ENCODE data around the gene SMYD3. TPM values are rescaled to one million over a fixed set of nuclear protein-coding genes. Genes with fewer than 3 reads are reported as not detected.

SMYD3 gene
- total RNA-seq, 1 donor from 2014 or later: 23.8 TPM

- TF ChIP-seq, protein P1, sequence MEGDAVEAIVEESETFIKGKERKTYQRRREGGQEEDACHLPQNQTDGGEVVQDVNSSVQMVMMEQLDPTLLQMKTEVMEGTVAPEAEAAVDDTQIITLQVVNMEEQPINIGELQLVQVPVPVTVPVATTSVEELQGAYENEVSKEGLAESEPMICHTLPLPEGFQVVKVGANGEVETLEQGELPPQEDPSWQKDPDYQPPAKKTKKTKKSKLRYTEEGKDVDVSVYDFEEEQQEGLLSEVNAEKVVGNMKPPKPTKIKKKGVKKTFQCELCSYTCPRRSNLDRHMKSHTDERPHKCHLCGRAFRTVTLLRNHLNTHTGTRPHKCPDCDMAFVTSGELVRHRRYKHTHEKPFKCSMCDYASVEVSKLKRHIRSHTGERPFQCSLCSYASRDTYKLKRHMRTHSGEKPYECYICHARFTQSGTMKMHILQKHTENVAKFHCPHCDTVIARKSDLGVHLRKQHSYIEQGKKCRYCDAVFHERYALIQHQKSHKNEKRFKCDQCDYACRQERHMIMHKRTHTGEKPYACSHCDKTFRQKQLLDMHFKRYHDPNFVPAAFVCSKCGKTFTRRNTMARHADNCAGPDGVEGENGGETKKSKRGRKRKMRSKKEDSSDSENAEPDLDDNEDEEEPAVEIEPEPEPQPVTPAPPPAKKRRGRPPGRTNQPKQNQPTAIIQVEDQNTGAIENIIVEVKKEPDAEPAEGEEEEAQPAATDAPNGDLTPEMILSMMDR (conservative IDR thresholded peaks at IDR 0.05; ENCODE audit: low read depth, low read length): no peak
- H3K4me3 ChIP-seq (ENCODE audit: low read depth, low read length): no peak overlapping the region
- DNase-seq (ENCODE audit: low read depth): no peak
These were observed 294.0 kb downstream of the SMYD3 start for GRCh38 chr1:246213036-246213435.

DNA sequence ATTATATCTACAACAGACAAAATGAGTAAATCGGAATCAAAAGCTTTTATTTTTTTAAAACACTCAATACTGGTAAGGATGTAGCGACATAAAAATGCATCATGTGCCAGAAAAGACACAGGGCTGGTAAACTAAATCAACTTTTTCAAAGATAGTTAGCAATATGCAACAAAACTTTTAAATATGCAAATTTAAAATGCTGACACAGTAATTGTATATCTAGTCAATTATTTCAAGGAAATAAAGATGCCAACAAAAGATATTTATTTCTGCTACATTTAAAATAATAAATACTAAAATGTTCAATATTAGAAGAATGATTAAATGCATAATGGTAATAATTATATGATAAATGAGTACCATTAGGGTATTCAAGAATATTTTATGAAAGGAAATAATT lies 295.1 kb downstream of the SMYD3 start:
- no peak overlapping the region for H3K4me3 ChIP-seq (ENCODE audit: low read depth, low read length)
- no peak for DNase-seq (ENCODE audit: low read depth)
- TF ChIP-seq, protein P1 (conservative IDR thresholded peaks at IDR 0.05; ENCODE audit: low read depth, low read length): no peak

DNA sequence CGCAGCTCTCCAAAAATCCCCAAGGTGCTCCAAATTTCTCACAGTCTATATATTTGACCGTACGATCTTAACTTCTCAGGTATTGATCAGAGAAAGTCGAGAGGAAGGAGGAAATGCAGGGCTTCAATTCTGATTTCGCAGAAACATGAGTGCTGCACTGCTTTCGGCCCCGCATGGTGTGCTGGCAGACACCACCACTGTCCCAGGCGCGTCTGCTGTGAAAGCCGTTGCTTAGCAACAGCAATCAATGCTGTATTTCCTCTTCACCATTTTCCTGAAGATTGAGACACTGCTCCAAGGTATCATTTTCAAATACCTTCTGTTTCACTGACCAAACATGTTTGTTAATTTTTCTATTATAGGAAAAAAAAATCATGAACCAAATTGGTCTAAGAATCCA lies 296.3 kb downstream of the SMYD3 start:
- TF ChIP-seq, protein P1 (conservative IDR thresholded peaks at IDR 0.05; ENCODE audit: low read depth, low read length): no peak
- no peak for DNase-seq (ENCODE audit: low read depth)
- H3K4me3 ChIP-seq (ENCODE audit: low read depth, low read length): no peak overlapping the region

- TF ChIP-seq, protein P1 (conservative IDR thresholded peaks at IDR 0.05; ENCODE audit: low read depth, low read length): no peak
- no peak overlapping the region for H3K4me3 ChIP-seq (ENCODE audit: low read depth, low read length)
- no peak for DNase-seq (ENCODE audit: low read depth)
These were observed 299.0 kb downstream of the SMYD3 start for GRCh38 chr1:246208105-246208504.

DNA sequence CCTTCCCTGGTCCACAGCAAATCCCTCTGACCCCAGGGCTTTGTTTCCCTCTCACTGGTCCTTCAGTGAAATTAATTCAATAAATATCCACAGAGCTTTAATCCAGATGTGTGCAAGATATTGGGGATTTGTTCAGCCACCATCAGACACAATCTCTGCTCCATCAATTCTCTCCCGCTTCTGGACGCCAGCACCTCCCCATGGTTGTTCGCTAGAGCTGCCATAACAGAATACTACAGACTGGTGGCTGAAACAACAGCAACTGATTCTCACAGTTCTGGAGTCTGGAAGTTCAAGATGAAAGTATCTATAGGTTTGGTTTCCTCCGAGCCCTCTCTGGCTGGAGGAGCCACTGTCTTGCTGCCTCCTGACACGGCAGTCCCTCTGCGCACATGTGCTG lies 303.9 kb downstream of the SMYD3 start:
- H3K4me3 ChIP-seq (ENCODE audit: low read depth, low read length): no peak overlapping the region
- no peak for DNase-seq (ENCODE audit: low read depth)
- TF ChIP-seq, protein P1 (conservative IDR thresholded peaks at IDR 0.05; ENCODE audit: low read depth, low read length): no peak

GRCh38 chr1:246200738-246201137 lies 306.3 kb downstream of the SMYD3 start:
- no peak overlapping the region for H3K4me3 ChIP-seq (ENCODE audit: low read depth, low read length)
- no peak for DNase-seq (ENCODE audit: low read depth)
- TF ChIP-seq, protein P1 (conservative IDR thresholded peaks at IDR 0.05; ENCODE audit: low read depth, low read length): no peak

- TF ChIP-seq, protein P1 (conservative IDR thresholded peaks at IDR 0.05; ENCODE audit: low read depth, low read length): no peak
- DNase-seq (ENCODE audit: low read depth): no peak
- no peak overlapping the region for H3K4me3 ChIP-seq (ENCODE audit: low read depth, low read length)
These were observed 306.9 kb downstream of the SMYD3 start for GRCh38 chr1:246200225-246200624.
